ENCODE measurements around the gene PITPNC1. TPM values are rescaled to one million over a fixed set of nuclear protein-coding genes. Genes with fewer than 3 reads are reported as not detected.

The PITPNC1 gene
- total and polyA plus RNA-seq, 2 donors (not counting 1 experiment from before 2014, with no cell fraction given), result 4.7 to 26.1 TPM

DNA sequence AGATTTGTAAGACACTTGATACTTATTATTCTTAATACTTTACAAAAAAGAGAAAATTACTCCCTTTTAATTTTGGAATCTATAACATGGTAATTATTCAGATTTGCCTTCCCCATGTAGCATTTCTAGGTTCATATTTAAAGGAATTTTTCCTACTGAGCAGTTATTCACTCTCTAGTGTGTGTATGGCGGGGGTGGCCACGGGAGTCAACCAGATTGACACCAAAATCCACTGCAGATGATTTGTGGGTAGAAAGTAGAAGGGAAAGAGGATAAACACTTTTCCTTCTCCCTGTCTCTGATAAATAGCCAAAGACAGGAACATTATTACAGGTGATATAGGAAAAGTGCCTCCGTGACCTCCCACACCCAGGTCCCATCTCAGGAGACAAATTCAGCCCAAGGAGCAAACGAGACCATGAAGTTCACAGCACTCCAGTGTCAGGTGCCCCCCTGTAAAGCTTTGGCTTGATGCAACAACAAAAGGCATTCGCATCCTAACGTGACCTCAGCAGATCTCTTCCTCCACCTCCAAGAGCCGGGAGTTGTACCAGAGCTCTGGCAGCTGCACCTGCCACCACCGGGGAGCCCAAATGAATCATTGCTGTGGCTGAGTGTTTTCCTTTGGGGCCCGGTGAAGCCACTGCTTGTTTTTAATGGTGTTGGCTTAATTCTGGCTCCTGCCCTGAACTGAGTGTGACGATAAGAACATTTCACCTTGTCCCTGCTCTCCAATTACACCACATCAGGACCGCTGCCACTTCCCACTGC is 248.0 kb downstream of the PITPNC1 start:
- POLR2A ChIA-PET, result no interaction called here
- H3K79me2 ChIP-seq (ENCODE audit: control insufficient read depth, insufficient read depth, low read length), result no peaks in the 10 kb centered on the region
- no peak overlapping the region for H3K4me3 ChIP-seq (ENCODE audit: control extremely low read depth in 1 of 5, extremely low read depth in 1 of 5, insufficient read depth in 1 of 5, low read depth in 2 of 5, low read length in 4 of 5)
- no peaks in the 10 kb centered on the region for H3K36me3 ChIP-seq (replicated peaks in 1 of 2; ENCODE audit: control extremely low read depth in 1 of 2, control insufficient read depth in 1 of 2, extremely low read depth in 1 of 2, insufficient read depth in 2 of 2, low read length in 1 of 2)
- DNase-seq (no peak), ATAC-seq (ENCODE audit: low read depth) (no peak)
- Mint-ChIP-seq H3K9me3 (ENCODE audit: insufficient read depth) (no peaks in the 10 kb centered on the region), H3K27ac (no peak overlapping the region), H3K4me1 (no peaks in the 10 kb centered on the region), H3K4me3 (no peak overlapping the region), H3K27me3 (no peaks in the 10 kb centered on the region)
- no peaks in the 10 kb centered on the region for H4K20me1 ChIP-seq (ENCODE audit: control insufficient read depth, insufficient read depth, low read length, poor library complexity, severe bottlenecking)
- H3K27me3 ChIP-seq (replicated peaks in 1 of 4; ENCODE audit: control extremely low read depth in 1 of 4, control insufficient read depth in 3 of 4, insufficient read depth in 4 of 4, low read length in 3 of 4), result no peaks in the 10 kb centered on the region
- TF ChIP-seq, protein P1, sequence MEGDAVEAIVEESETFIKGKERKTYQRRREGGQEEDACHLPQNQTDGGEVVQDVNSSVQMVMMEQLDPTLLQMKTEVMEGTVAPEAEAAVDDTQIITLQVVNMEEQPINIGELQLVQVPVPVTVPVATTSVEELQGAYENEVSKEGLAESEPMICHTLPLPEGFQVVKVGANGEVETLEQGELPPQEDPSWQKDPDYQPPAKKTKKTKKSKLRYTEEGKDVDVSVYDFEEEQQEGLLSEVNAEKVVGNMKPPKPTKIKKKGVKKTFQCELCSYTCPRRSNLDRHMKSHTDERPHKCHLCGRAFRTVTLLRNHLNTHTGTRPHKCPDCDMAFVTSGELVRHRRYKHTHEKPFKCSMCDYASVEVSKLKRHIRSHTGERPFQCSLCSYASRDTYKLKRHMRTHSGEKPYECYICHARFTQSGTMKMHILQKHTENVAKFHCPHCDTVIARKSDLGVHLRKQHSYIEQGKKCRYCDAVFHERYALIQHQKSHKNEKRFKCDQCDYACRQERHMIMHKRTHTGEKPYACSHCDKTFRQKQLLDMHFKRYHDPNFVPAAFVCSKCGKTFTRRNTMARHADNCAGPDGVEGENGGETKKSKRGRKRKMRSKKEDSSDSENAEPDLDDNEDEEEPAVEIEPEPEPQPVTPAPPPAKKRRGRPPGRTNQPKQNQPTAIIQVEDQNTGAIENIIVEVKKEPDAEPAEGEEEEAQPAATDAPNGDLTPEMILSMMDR (IDR thresholded peaks at IDR 0.05), result no peak
- TF ChIP-seq EZH2 (IDR thresholded peaks at IDR 0.05; ENCODE audit: borderline replicate concordance, insufficient read depth, low read depth, low read length, poor library complexity, severe bottlenecking), result no peak
- H3K9ac ChIP-seq (ENCODE audit: low read length), result no peak overlapping the region
- H3K9me3 ChIP-seq (ENCODE audit: control extremely low read depth in 1 of 3, control insufficient read depth in 2 of 3, insufficient read depth in 1 of 3, low read length in 2 of 3), result peaks cover 0 to 15% (median 0%) of the 10 kb centered on the region in 3 donors
- no peak overlapping the region for H3K27ac ChIP-seq (ENCODE audit: low read length in 2 of 2)
- CTCF ChIA-PET, result no interaction called here
- H2AFZ ChIP-seq (ENCODE audit: insufficient read depth, low read depth, low read length, poor library complexity, severe bottlenecking), result no peak overlapping the region
- 100% methylated on average over 4 of the region's 11 CpGs for WGBS (ENCODE audit: insufficient coverage)
- no peaks in the 10 kb centered on the region for H3K4me1 ChIP-seq (ENCODE audit: control insufficient read depth in 2 of 2, insufficient read depth in 2 of 2, low read length in 2 of 2)
- intact Hi-C loops (cut with micrococcal nuclease), result no loop called here
- no peak overlapping the region for H3K4me2 ChIP-seq (replicated peaks; ENCODE audit: low read depth, low read length, poor library complexity, severe bottlenecking)

DNA sequence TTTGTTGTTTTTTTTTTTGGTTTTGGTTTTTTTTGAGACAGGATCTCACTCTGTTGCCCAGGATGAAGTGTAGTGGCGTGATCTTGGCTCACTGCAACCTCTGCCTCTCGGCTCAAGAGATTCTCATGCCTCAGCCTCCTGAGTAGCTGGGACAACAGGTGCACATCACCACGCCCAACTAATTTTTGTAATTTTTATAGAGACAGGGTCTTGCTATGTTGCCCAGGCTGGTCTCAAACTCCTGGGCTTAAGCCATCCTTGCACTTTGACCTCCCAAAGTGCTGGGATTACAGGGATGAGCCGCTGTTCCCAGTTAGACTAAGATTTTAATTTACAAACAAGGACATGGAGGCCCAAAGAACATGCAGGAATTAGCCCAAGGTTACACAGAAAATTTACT is 248.9 kb downstream of the PITPNC1 start:
- Mint-ChIP-seq H3K27me3 (no peaks in the 10 kb centered on the region), H3K4me1 (no peaks in the 10 kb centered on the region), H3K27ac (no peak overlapping the region), H3K4me3 (no peak overlapping the region), H3K9me3 (ENCODE audit: insufficient read depth) (no peaks in the 10 kb centered on the region)
- no peaks in the 10 kb centered on the region for H3K79me2 ChIP-seq (ENCODE audit: control insufficient read depth, insufficient read depth, low read length)
- ATAC-seq (ENCODE audit: low read depth) (no peak), DNase-seq (no peak)
- H4K20me1 ChIP-seq (ENCODE audit: control insufficient read depth, insufficient read depth, low read length, poor library complexity, severe bottlenecking), result no peaks in the 10 kb centered on the region
- intact Hi-C loops (cut with micrococcal nuclease), result no loop called here
- no peaks in the 10 kb centered on the region for H3K4me1 ChIP-seq (ENCODE audit: control insufficient read depth in 2 of 2, insufficient read depth in 2 of 2, low read length in 2 of 2)
- ChIA-PET CTCF (no interaction called here), POLR2A (no interaction called here)
- WGBS (ENCODE audit: insufficient coverage), result 100% methylated on average over 4 of the region's 4 CpGs
- no peak overlapping the region for H3K9ac ChIP-seq (ENCODE audit: low read length)
- TF ChIP-seq, protein P1 (IDR thresholded peaks at IDR 0.05), result no peak
- no peak for TF ChIP-seq EZH2 (IDR thresholded peaks at IDR 0.05; ENCODE audit: borderline replicate concordance, insufficient read depth, low read depth, low read length, poor library complexity, severe bottlenecking)
- H3K36me3 ChIP-seq (replicated peaks in 1 of 2; ENCODE audit: control extremely low read depth in 1 of 2, control insufficient read depth in 1 of 2, extremely low read depth in 1 of 2, insufficient read depth in 2 of 2, low read length in 1 of 2), result no peaks in the 10 kb centered on the region
- H3K27ac ChIP-seq (ENCODE audit: low read length in 2 of 2), result no peak overlapping the region
- H3K4me2 ChIP-seq (replicated peaks; ENCODE audit: low read depth, low read length, poor library complexity, severe bottlenecking), result no peak overlapping the region
- H3K9me3 ChIP-seq (ENCODE audit: control extremely low read depth in 1 of 3, control insufficient read depth in 2 of 3, insufficient read depth in 1 of 3, low read length in 2 of 3), result peaks cover 0 to 15% (median 0%) of the 10 kb centered on the region in 3 donors
- no peaks in the 10 kb centered on the region for H3K27me3 ChIP-seq (replicated peaks in 1 of 4; ENCODE audit: control extremely low read depth in 1 of 4, control insufficient read depth in 3 of 4, insufficient read depth in 4 of 4, low read length in 3 of 4)
- no peak overlapping the region for H3K4me3 ChIP-seq (ENCODE audit: control extremely low read depth in 1 of 5, extremely low read depth in 1 of 5, insufficient read depth in 1 of 5, low read depth in 2 of 5, low read length in 4 of 5)
- H2AFZ ChIP-seq (ENCODE audit: insufficient read depth, low read depth, low read length, poor library complexity, severe bottlenecking), result no peak overlapping the region
